Measurements from ENCODE around the gene ADCY4.

DNA sequence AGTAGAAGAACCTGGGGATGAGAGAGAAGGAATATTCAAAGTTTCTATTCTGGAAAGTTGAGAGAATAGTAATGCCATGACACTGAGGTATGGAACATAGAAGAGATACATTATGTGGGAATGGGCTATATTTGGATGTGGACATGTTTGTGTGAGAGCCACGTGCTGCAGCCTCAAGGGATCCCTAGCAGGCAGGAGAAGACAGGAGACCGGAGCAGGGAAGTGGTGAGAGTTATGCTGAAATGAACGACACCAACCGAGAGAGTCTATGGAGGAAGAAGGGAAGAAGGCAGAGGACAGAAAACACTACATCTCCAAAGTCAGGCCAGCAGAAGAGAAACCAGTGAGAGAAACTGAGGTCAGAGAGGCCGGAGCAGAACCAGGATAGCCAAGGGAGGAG lies 14.9 kb upstream of the ADCY4 start:
- no peak for TF ChIP-seq EZH2 (IDR thresholded peaks at IDR 0.05; ENCODE audit: low read length, unreplicated experiment)
- TF ChIP-seq, protein P1, sequence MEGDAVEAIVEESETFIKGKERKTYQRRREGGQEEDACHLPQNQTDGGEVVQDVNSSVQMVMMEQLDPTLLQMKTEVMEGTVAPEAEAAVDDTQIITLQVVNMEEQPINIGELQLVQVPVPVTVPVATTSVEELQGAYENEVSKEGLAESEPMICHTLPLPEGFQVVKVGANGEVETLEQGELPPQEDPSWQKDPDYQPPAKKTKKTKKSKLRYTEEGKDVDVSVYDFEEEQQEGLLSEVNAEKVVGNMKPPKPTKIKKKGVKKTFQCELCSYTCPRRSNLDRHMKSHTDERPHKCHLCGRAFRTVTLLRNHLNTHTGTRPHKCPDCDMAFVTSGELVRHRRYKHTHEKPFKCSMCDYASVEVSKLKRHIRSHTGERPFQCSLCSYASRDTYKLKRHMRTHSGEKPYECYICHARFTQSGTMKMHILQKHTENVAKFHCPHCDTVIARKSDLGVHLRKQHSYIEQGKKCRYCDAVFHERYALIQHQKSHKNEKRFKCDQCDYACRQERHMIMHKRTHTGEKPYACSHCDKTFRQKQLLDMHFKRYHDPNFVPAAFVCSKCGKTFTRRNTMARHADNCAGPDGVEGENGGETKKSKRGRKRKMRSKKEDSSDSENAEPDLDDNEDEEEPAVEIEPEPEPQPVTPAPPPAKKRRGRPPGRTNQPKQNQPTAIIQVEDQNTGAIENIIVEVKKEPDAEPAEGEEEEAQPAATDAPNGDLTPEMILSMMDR (conservative IDR thresholded peaks at IDR 0.05; ENCODE audit: low read depth, low read length) = no peak
